Mucosa of descending colon (tissue), 3 donors: ENCODE results near the gene CLIC5. TPM values are rescaled to one million over a fixed set of nuclear protein-coding genes. Genes with fewer than 3 reads are reported as not detected.

Experiments
- ATAC-seq: fragments of 200-7000 bp; cut with Tn5 transposase; one replicate; pipeline ENCODE4 v1.9.1; 2020; ENCODE audit warnings: mild to moderate bottlenecking, moderate library complexity
- DNase-seq, 3 donors: peaks; one replicate each; pipeline ENCODE4 v3.0.0-alpha.2; 2020
- H3K36me3 ChIP-seq: fragments of 200-600 bp; one replicate; pipeline ENCODE4 v1.8.0; 2021; ENCODE audit warnings: low read depth, mild to moderate bottlenecking
- H3K4me1 ChIP-seq: fragments of 200-600 bp; one replicate; pipeline ENCODE4 v1.8.0; 2021; ENCODE audit warnings: low read depth, mild to moderate bottlenecking
- H3K4me3 ChIP-seq: fragments of 200-600 bp; one replicate; pipeline ENCODE4 v1.8.0; 2021; ENCODE audit warnings: mild to moderate bottlenecking
- H3K9me3 ChIP-seq: fragments of 200-600 bp; one replicate; pipeline ENCODE4 v1.8.0; 2021; ENCODE audit warnings: mild to moderate bottlenecking
- CTCF ChIP-seq: fragments of 200-600 bp; IDR thresholded peaks from one replicate; pipeline ENCODE4 v1.8.0; 2022; ENCODE audit warnings: antibody characterized with exemption, mild to moderate bottlenecking
- intact Hi-C, 2 donors: fragments of 100-400 bp; cut with DNase I in 1 of 2; cut with micrococcal nuclease in 1 of 2; formaldehyde crosslinking; loops; one replicate each; pipeline versions ENCODE4 v1.11.0 to v1.11.1; 2022; cut with DNase I, micrococcal nuclease
- total RNA-seq, 3 donors: library from RNA; stranded (reverse); fragmentation: NEBNext Ultra II Directional in 2 of 3; extraction: Animal tissue kit (Norgen Biotek cat#: 25700) in 2 of 3; gene quantifications; one replicate each; pipeline versions ENCODE4 v1.2.1 to v1.2.4, GENCODE V29; 2021 to 2023
- donor health status: DM: no; HTN: no; CAD: no; lungs with moderate emphysema.
- donor health status: DM: no; HTN: no; CAD: no.
- donor health status: DM: no; HTN: yes; CAD: no.

The CLIC5 gene
- total RNA-seq, 3 donors from 2014 or later, result 149 to 242 (median 215) TPM

- Histone ChIP-seq H3K4me3 (no peak overlapping the region), H3K36me3 (no peaks in the 10 kb centered on the region), H3K4me1 (no peaks in the 10 kb centered on the region), H3K9me3 (no peaks in the 10 kb centered on the region)
- ATAC-seq (no peak), DNase-seq (no peak)
- intact Hi-C loops, result no loop called here
- TF ChIP-seq CTCF, result no peak
Observed at GRCh38 chr6:46010771-46011170, 4.9 kb downstream of the CLIC5 start.

GRCh38 chr6:46010270-46010669 lies 5.4 kb downstream of the CLIC5 start:
- Histone ChIP-seq H3K9me3 (no peaks in the 10 kb centered on the region), H3K36me3 (no peaks in the 10 kb centered on the region), H3K4me3 (no peak overlapping the region), H3K4me1 (no peaks in the 10 kb centered on the region)
- no peak for TF ChIP-seq CTCF
- DNase-seq, result no peak
- ATAC-seq, result no peak
- intact Hi-C loops, result no loop called here

- H3K4me1 ChIP-seq, result no peaks in the 10 kb centered on the region
- ATAC-seq (peak; percentile 71), DNase-seq (peak; percentile 53 to 67 (median 55))
- intact Hi-C loops, result no loop called here
- H3K9me3 ChIP-seq, result no peaks in the 10 kb centered on the region
- no peak overlapping the region for H3K4me3 ChIP-seq
- TF ChIP-seq CTCF, result no peak
- no peaks in the 10 kb centered on the region for H3K36me3 ChIP-seq
Observed at GRCh38 chr6:46002264-46002663, 13.4 kb downstream of the CLIC5 start.

GRCh38 chr6:46000905-46001304 lies 14.8 kb downstream of the CLIC5 start:
- H3K4me3 ChIP-seq, result no peak overlapping the region
- intact Hi-C loops, result no loop called here
- no peak for TF ChIP-seq CTCF
- no peak for DNase-seq
- H3K4me1 ChIP-seq, result no peaks in the 10 kb centered on the region
- ATAC-seq, result no peak
- H3K9me3 ChIP-seq, result no peaks in the 10 kb centered on the region
- H3K36me3 ChIP-seq, result no peaks in the 10 kb centered on the region

GRCh38 chr6:45998524-45998923 lies 17.1 kb downstream of the CLIC5 start:
- Histone ChIP-seq H3K9me3 (no peaks in the 10 kb centered on the region), H3K4me1 (no peaks in the 10 kb centered on the region), H3K36me3 (no peaks in the 10 kb centered on the region), H3K4me3 (no peak overlapping the region)
- TF ChIP-seq CTCF, result no peak
- no peak for ATAC-seq
- intact Hi-C loops, result no loop called here
- DNase-seq, result no peak

GRCh38 chr6:45997875-45998506 lies 17.7 kb downstream of the CLIC5 start:
- Histone ChIP-seq H3K9me3 (no peaks in the 10 kb centered on the region), H3K36me3 (no peaks in the 10 kb centered on the region), H3K4me3 (no peak overlapping the region), H3K4me1 (no peaks in the 10 kb centered on the region)
- intact Hi-C loops, result no loop called here
- TF ChIP-seq CTCF, result no peak
- peak; percentile 25 for ATAC-seq
- DNase-seq, result no peak
